Neural cell (in vitro differentiated cells): ENCODE measurements around the gene TFEB.

Experiments
- CTCF ChIP-seq: fragments of 450-650 bp; IDR thresholded peaks from 2 replicates; pipeline ENCODE4 v1.5.1; 2014; ENCODE audit warnings: antibody characterized with exemption, mild to moderate bottlenecking, moderate library complexity; ENCODE audit not compliant: poor library complexity, severe bottlenecking
- EP300 ChIP-seq: fragments of 450-650 bp; conservative IDR thresholded peaks from 2 replicates; pipeline ENCODE4 v1.6.1; 2014; ENCODE audit warnings: antibody characterized with exemption, mild to moderate bottlenecking, moderate library complexity; ENCODE audit not compliant: poor library complexity, severe bottlenecking
- EZH2 ChIP-seq: fragments of 200-600, 300-800 bp; shearing (Covaris generic), sonication (generic); IDR thresholded peaks from 2 replicates; pipeline ENCODE4 v1.6.1; 2014; ENCODE audit warnings: antibody characterized with exemption, low read length, borderline replicate concordance, mild to moderate bottlenecking; ENCODE audit not compliant: insufficient read depth, poor library complexity, severe bottlenecking
- MXI1 ChIP-seq: fragments of 450-650 bp; conservative IDR thresholded peaks from 2 replicates; pipeline ENCODE4 v1.6.1; 2014; ENCODE audit warnings: antibody characterized with exemption, mild to moderate bottlenecking; ENCODE audit not compliant: poor library complexity, severe bottlenecking
- POLR2AphosphoS5 ChIP-seq: IDR thresholded peaks from 2 replicates; pipeline ENCODE4 v1.6.1; 2012
- REST ChIP-seq: IDR thresholded peaks from 2 replicates; pipeline ENCODE4 v1.6.1; 2012; ENCODE audit warnings: borderline replicate concordance
- TAF1 ChIP-seq: IDR thresholded peaks from 2 replicates; pipeline ENCODE4 v1.6.1; 2012; ENCODE audit warnings: low read depth

- TF ChIP-seq POLR2AphosphoS5 (no peak), TAF1 (no peak), CTCF (no peak), EZH2 (no peak), REST (no peak), EP300 (no peak), MXI1 (no peak)
These were observed 88.3 kb downstream of the TFEB start for GRCh38 chr6:41647061-41647511.
